HEK293T (cell line): Measurements from ENCODE around the gene ZNF836.

ENCODE experiments used
- ELF4 ChIP-seq: fragments of 450-650 bp; IDR thresholded peaks from 2 replicates; pipeline ENCODE4 v1.6.1; 2017; ENCODE audit warnings: antibody characterized with exemption
- FOXM1 ChIP-seq: fragments of 450-650 bp; IDR thresholded peaks from 2 replicates; pipeline ENCODE4 v1.6.1; 2017; ENCODE audit warnings: mild to moderate bottlenecking, borderline replicate concordance
- HDGF ChIP-seq: fragments of 450-650 bp; IDR thresholded peaks from 2 replicates; pipeline ENCODE4 v1.6.1; 2017; ENCODE audit warnings: antibody characterized with exemption, borderline replicate concordance
- NFRKB ChIP-seq: fragments of 450-650 bp; IDR thresholded peaks from 2 replicates; pipeline ENCODE4 v1.6.1; 2016; ENCODE audit warnings: mild to moderate bottlenecking, moderate library complexity
- TF ChIP-seq, protein P1 (sequence below): fragments of 450-650 bp; IDR thresholded peaks from 2 replicates; pipeline ENCODE4 v1.6.1; 2016

GRCh38 chr19:52214241-52214640, 42.8 kb upstream of the ZNF836 start:
- TF ChIP-seq FOXM1 (no peak), NFRKB (no peak), HDGF (no peak), ELF4 (no peak)
- TF ChIP-seq, protein P1, sequence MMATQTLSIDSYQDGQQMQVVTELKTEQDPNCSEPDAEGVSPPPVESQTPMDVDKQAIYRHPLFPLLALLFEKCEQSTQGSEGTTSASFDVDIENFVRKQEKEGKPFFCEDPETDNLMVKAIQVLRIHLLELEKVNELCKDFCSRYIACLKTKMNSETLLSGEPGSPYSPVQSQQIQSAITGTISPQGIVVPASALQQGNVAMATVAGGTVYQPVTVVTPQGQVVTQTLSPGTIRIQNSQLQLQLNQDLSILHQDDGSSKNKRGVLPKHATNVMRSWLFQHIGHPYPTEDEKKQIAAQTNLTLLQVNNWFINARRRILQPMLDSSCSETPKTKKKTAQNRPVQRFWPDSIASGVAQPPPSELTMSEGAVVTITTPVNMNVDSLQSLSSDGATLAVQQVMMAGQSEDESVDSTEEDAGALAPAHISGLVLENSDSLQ: no peak
